HepG2 (cell line): ENCODE measurements around the gene ZNF79. TPM values are rescaled to one million over a fixed set of nuclear protein-coding genes. Genes with fewer than 3 reads are reported as not detected.

Experiments
- ARNT ChIP-seq: fragments of 450-650 bp; IDR thresholded peaks from 2 replicates; pipeline ENCODE4 v1.6.1; 2017
- ATF1 ChIP-seq: IDR thresholded peaks from 2 replicates; pipeline ENCODE4 v1.6.1; 2016; ENCODE audit warnings: mild to moderate bottlenecking, control low read depth
- BCL6 ChIP-seq: IDR thresholded peaks from 2 replicates; pipeline ENCODE4 v1.6.1; 2016; ENCODE audit warnings: missing genetic modification reagents, missing compliant biosample characterization
- BRCA1 ChIP-seq: sonication (generic); formaldehyde crosslinking; IDR thresholded peaks from 2 replicates; pipeline ENCODE4 v1.4.0; 2020; ENCODE audit warnings: missing genetic modification reagents
- FOSL2 ChIP-seq: sonication (generic); formaldehyde crosslinking; IDR thresholded peaks from 2 replicates; pipeline ENCODE4 v1.4.0; 2020; ENCODE audit warnings: missing genetic modification reagents
- HDAC2 ChIP-seq: sonication (generic); formaldehyde crosslinking; IDR thresholded peaks from 2 replicates; pipeline ENCODE4 v1.4.0; 2020; ENCODE audit warnings: missing genetic modification reagents
- MAZ ChIP-seq, 2 experiments: sonication (generic) in 1 of 2; formaldehyde crosslinking in 1 of 2; IDR thresholded peaks; 2 replicates each; pipeline versions ENCODE4 v1.5.0 to v1.6.1; 2012 to 2020; ENCODE audit warnings: low read depth in 2 of 2, mild to moderate bottlenecking in 2 of 2, borderline replicate concordance in 1 of 2, improper control_type of control experiment in 1 of 2, low read length in 1 of 2, missing genetic modification reagents in 1 of 2, moderate library complexity in 1 of 2
- MIER2 ChIP-seq: IDR thresholded peaks from 2 replicates; pipeline ENCODE4 v1.6.1; 2016; ENCODE audit warnings: missing biosample characterization, missing genetic modification reagents
- NCOA5 ChIP-seq: sonication (generic); formaldehyde crosslinking; IDR thresholded peaks from 2 replicates; pipeline ENCODE4 v1.4.0; 2020; ENCODE audit warnings: missing genetic modification reagents
- SP4 ChIP-seq: sonication (generic); formaldehyde crosslinking; IDR thresholded peaks from 2 replicates; pipeline ENCODE4 v1.8.1; 2023; ENCODE audit warnings: mild to moderate bottlenecking, missing genetic modification reagents
- THRA ChIP-seq: sonication (generic); formaldehyde crosslinking; IDR thresholded peaks from 2 replicates; pipeline ENCODE4 v1.4.0; 2020; ENCODE audit warnings: missing genetic modification reagents, borderline replicate concordance
- U2AF2 ChIP-seq: fragments of 200-400 bp; formaldehyde crosslinking; IDR thresholded peaks from 2 replicates; pipeline ENCODE4 v1.6.1; 2017; ENCODE audit warnings: low read depth, mild to moderate bottlenecking, low read length
- ZFP82 ChIP-seq: sonication (generic); formaldehyde crosslinking; IDR thresholded peaks from 2 replicates; pipeline ENCODE4 v1.5.1; 2020; ENCODE audit warnings: mild to moderate bottlenecking, missing genetic modification reagents, borderline replicate concordance
- ZNF550 ChIP-seq: sonication (generic); formaldehyde crosslinking; IDR thresholded peaks from 2 replicates; pipeline ENCODE4 v1.4.0; 2020; ENCODE audit warnings: mild to moderate bottlenecking, missing genetic modification reagents, borderline replicate concordance
- ZNF577 ChIP-seq: sonication (generic); formaldehyde crosslinking; IDR thresholded peaks from 2 replicates; pipeline ENCODE4 v1.4.0; 2020; ENCODE audit warnings: mild to moderate bottlenecking, low read depth, missing genetic modification reagents, borderline replicate concordance
- ZNF639 ChIP-seq: conservative IDR thresholded peaks from 2 replicates; pipeline ENCODE4 v1.6.1; 2018; ENCODE audit warnings: missing genetic modification reagents
- polyA plus RNA-seq, 8 experiments: library from polyadenylated mRNA; depleted of rRNA in 3 of 8; stranded (reverse) in 7 of 8; unstranded in 1 of 8; fragments of >200 nt; fragmentation: Illumina TruSeq in 4 of 8; extraction: Trizol in 4 of 8; gene quantifications; 2 replicates each; pipeline versions ENCODE4 v1.2.1 to v1.2.3, GENCODE V29; 2011 to 2016; ENCODE audit warnings: low read depth in 4 of 8, missing spikeins in 1 of 8, mixed read lengths in 1 of 8; ENCODE audit not compliant: insufficient read depth in 1 of 8
- total RNA-seq, 5 experiments: library from RNA; depleted of rRNA; stranded (reverse); fragments of >200 nt; fragmentation: Illumina TruSeq; extraction: Trizol; gene quantifications; 2 replicates each; pipeline ENCODE4 v1.2.3, GENCODE V29; 2016; ENCODE audit warnings: low read depth in 1 of 5
- TF ChIP-seq, protein P1 (sequence below): sonication (generic); formaldehyde crosslinking; IDR thresholded peaks from 2 replicates; pipeline ENCODE4 v1.4.0; 2020; ENCODE audit warnings: missing genetic modification reagents, borderline replicate concordance
- TF ChIP-seq, protein P2 (sequence below): sonication (generic); formaldehyde crosslinking; conservative IDR thresholded peaks from 2 replicates; pipeline ENCODE4 v1.4.0; 2020; ENCODE audit warnings: missing genetic modification reagents
- TF ChIP-seq, protein P3 (sequence below): sonication (generic); formaldehyde crosslinking; IDR thresholded peaks from 2 replicates; pipeline ENCODE4 v1.5.0; 2020; ENCODE audit warnings: missing genetic modification reagents, mild to moderate bottlenecking, borderline replicate concordance
- TF ChIP-seq, protein P4 (sequence below): sonication (generic); formaldehyde crosslinking; IDR thresholded peaks from 2 replicates; pipeline ENCODE4 v1.5.1; 2020; ENCODE audit warnings: mild to moderate bottlenecking, missing genetic modification reagents, borderline replicate concordance

ZNF79 gene
- total and polyA plus RNA-seq, 2 of the 13 experiments (the other 11 are each of a cell fraction or from before 2014, with no cell fraction given) = 3.7 to 8.1 TPM

DNA sequence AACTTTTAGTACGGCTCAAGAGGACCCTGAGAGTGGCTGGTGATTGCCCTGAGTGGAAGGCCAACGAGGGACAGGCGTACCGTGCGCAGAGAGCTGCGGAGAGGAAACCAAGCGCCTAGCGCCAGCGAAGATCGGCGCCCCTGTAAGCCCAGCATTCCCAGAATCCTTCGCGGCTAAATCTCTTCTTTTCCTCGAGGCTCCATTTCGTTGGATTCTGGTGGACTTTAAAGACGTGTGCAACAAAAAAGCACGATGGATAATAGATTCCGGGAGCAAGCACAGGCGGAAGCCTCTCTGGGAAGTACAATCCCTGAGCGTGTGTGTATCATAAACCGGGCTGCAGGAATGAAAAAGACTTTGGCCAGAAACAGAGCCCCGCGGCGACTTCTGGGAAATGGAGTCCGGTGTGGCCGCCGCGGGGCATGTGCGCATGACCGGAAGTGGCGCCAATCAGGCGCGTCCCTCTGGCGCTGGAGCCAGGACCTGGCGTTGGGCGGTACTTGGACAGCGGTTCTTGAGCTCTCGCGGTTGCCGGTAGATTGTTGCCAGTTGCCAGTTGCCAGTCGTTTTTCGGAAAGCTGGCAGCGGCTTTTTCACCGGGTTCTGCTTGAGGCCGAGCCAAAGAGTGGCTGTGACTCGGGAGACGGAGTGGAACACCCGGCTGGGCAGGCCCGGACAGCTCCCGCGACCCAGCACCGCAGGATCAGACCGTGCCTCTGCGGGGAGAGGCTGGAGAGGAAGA is at the start of gene ZNF79 (continued):
- TF ChIP-seq, protein P1, sequence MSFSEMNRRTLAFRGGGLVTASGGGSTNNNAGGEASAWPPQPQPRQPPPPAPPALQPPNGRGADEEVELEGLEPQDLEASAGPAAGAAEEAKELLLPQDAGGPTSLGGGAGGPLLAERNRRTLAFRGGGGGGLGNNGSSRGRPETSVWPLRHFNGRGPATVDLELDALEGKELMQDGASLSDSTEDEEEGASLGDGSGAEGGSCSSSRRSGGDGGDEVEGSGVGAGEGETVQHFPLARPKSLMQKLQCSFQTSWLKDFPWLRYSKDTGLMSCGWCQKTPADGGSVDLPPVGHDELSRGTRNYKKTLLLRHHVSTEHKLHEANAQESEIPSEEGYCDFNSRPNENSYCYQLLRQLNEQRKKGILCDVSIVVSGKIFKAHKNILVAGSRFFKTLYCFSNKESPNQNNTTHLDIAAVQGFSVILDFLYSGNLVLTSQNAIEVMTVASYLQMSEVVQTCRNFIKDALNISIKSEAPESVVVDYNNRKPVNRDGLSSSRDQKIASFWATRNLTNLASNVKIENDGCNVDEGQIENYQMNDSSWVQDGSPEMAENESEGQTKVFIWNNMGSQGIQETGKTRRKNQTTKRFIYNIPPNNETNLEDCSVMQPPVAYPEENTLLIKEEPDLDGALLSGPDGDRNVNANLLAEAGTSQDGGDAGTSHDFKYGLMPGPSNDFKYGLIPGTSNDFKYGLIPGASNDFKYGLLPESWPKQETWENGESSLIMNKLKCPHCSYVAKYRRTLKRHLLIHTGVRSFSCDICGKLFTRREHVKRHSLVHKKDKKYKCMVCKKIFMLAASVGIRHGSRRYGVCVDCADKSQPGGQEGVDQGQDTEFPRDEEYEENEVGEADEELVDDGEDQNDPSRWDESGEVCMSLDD (CRISPR knock-in tag) = 0 out of 2 replicates have a peak, but pooled peaks have one; percentile 55
- TF ChIP-seq ZFP82 (CRISPR knock-in tag) = peak; percentile 87
- no peak for TF ChIP-seq ZNF577 (CRISPR knock-in tag)
- TF ChIP-seq, protein P2, sequence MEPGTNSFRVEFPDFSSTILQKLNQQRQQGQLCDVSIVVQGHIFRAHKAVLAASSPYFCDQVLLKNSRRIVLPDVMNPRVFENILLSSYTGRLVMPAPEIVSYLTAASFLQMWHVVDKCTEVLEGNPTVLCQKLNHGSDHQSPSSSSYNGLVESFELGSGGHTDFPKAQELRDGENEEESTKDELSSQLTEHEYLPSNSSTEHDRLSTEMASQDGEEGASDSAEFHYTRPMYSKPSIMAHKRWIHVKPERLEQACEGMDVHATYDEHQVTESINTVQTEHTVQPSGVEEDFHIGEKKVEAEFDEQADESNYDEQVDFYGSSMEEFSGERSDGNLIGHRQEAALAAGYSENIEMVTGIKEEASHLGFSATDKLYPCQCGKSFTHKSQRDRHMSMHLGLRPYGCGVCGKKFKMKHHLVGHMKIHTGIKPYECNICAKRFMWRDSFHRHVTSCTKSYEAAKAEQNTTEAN = peak; percentile 37; the same call in 1 of the 2 replicates
- peak; percentile 20; the same call in 1 of the 2 replicates for TF ChIP-seq FOSL2
- 0 out of 2 replicates have a peak, but pooled peaks have one; percentile 44 for TF ChIP-seq U2AF2
- TF ChIP-seq THRA (CRISPR knock-in tag) = peak; percentile 27; the same call in 1 of the 2 replicates
- TF ChIP-seq BRCA1 (CRISPR knock-in tag) = 0 out of 2 replicates have a peak, but pooled peaks have one; percentile 9
- TF ChIP-seq NCOA5 (CRISPR knock-in tag) = no peak
- TF ChIP-seq, protein P3, sequence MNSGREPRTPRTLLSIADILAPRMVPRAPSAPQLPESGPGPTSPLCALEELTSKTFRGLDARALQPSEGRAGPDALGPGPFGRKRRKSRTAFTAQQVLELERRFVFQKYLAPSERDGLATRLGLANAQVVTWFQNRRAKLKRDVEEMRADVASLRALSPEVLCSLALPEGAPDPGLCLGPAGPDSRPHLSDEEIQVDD = 0 out of 2 replicates have a peak, but pooled peaks have one; percentile 24
- TF ChIP-seq MIER2 (CRISPR knock-in tag) = no peak
- peak; percentile 37; the same call in 1 of the 2 replicates for TF ChIP-seq BCL6 (CRISPR knock-in tag)
- TF ChIP-seq ZNF639 = peak; percentile 39; the same call in 1 of the 2 replicates
- TF ChIP-seq ARNT = no peak
- TF ChIP-seq, protein P4, sequence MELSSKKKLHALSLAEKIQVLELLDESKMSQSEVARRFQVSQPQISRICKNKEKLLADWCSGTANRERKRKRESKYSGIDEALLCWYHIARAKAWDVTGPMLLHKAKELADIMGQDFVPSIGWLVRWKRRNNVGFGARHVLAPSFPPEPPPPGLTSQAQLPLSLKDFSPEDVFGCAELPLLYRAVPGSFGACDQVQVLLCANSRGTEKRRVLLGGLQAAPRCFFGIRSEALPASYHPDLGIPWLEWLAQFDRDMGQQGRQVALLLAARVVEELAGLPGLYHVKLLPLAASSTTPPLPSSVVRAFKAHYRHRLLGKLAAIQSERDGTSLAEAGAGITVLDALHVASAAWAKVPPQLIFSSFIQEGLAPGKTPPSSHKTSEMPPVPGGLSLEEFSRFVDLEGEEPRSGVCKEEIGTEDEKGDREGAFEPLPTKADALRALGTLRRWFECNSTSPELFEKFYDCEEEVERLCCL (CRISPR knock-in tag) = no peak
- peak; percentile 69 for TF ChIP-seq HDAC2 (CRISPR knock-in tag)
- TF ChIP-seq MAZ (IDR thresholded peaks at IDR 0.05; ENCODE audit: borderline replicate concordance, low read depth, low read length) = no peak
- TF ChIP-seq MAZ (CRISPR knock-in tag; IDR thresholded peaks at IDR 0.05; ENCODE audit: low read depth) = peak; percentile 28; the same call in 1 of the 2 replicates
- peak; percentile 96 for TF ChIP-seq ATF1 (CRISPR knock-in tag)
- TF ChIP-seq ZNF550 = no peak
- peak; percentile 48 for TF ChIP-seq SP4 (CRISPR knock-in tag)
